ENCODE data around the gene TMC3. TPM values are rescaled to one million over a fixed set of nuclear protein-coding genes. Genes with fewer than 3 reads are reported as not detected.

TMC3 gene
- total RNA-seq, 1 experiment from 2014 or later = not detected

DNA sequence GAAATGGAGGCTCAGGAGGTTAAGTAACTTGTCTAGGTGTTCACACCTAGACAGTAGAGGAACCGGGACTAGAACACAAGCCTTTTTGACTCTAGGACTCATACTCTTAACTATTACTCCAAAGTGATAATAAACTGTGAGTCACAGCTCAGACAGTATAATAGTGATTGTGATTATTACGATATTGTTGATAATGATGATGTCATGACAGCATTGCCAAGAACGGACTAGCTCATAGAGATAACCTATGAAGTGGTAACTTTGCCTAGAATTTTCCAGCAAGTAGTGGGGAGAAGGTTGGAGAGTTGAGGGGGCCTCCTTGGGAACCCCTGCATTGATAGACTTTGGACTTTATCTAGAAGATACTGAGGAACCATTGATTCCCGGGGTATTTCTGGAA lies 84.1 kb downstream of the TMC3 start:
- Mint-ChIP-seq H3K27ac (ENCODE audit: unreplicated experiment) (no peak overlapping the region), H3K27me3 (ENCODE audit: unreplicated experiment) (peaks cover 90% of the 10 kb centered on the region), H3K36me3 (ENCODE audit: insufficient read depth, unreplicated experiment) (no peaks in the 10 kb centered on the region), H3K9me3 (ENCODE audit: low read depth, unreplicated experiment) (no peaks in the 10 kb centered on the region), H3K4me3 (ENCODE audit: low read depth, unreplicated experiment) (no peak overlapping the region), H3K4me1 (ENCODE audit: low read depth, unreplicated experiment) (no peaks in the 10 kb centered on the region)
- BruUV-seq (replicated peaks) = no TSS peak
- CTCF ChIA-PET = no interaction called here
- intact Hi-C loops (cut with micrococcal nuclease; ENCODE audit: unreplicated experiment) = no loop called here
- TF ChIP-seq CTCF (IDR thresholded peaks at IDR 0.05; ENCODE audit: unreplicated experiment) = no peak
- no peak for DNase-seq

GRCh38 chr15:81288616-81289015 lies 85.4 kb downstream of the TMC3 start:
- BruUV-seq (replicated peaks) = no TSS peak
- H3K4me1 Mint-ChIP-seq (ENCODE audit: low read depth, unreplicated experiment) = no peaks in the 10 kb centered on the region
- no peaks in the 10 kb centered on the region for H3K9me3 Mint-ChIP-seq (ENCODE audit: low read depth, unreplicated experiment)
- no peak for TF ChIP-seq CTCF (IDR thresholded peaks at IDR 0.05; ENCODE audit: unreplicated experiment)
- H3K27me3 Mint-ChIP-seq (ENCODE audit: unreplicated experiment) = peaks cover 84% of the 10 kb centered on the region
- H3K27ac Mint-ChIP-seq (ENCODE audit: unreplicated experiment) = no peak overlapping the region
- intact Hi-C loops (cut with micrococcal nuclease; ENCODE audit: unreplicated experiment) = no loop called here
- no peaks in the 10 kb centered on the region for H3K36me3 Mint-ChIP-seq (ENCODE audit: insufficient read depth, unreplicated experiment)
- CTCF ChIA-PET = no interaction called here
- no peak overlapping the region for H3K4me3 Mint-ChIP-seq (ENCODE audit: low read depth, unreplicated experiment)
- DNase-seq = no peak

DNA sequence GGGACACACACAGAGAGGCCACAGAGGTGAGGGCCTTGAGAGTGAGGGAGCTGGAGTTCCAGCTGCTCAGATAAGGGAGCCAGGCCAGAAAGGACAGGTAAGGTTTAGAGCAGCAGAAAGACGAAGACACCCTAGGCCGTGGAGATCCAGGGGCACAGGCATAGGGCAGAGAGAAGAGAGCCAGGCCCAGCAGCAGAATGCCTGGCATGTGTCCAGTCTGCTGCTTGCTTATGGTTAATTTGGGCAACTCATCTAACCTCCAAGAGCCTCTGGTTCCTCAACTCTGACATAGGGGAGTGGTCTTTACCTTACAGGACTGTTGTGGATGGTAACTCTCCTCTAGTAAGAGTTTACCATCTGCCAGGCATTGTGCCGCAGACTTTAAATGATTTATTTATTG lies 86.0 kb downstream of the TMC3 start:
- TF ChIP-seq CTCF (IDR thresholded peaks at IDR 0.05; ENCODE audit: unreplicated experiment) = no peak
- Mint-ChIP-seq H3K27me3 (ENCODE audit: unreplicated experiment) (peaks cover 80% of the 10 kb centered on the region), H3K4me1 (ENCODE audit: low read depth, unreplicated experiment) (no peaks in the 10 kb centered on the region), H3K9me3 (ENCODE audit: low read depth, unreplicated experiment) (no peaks in the 10 kb centered on the region), H3K27ac (ENCODE audit: unreplicated experiment) (no peak overlapping the region), H3K4me3 (ENCODE audit: low read depth, unreplicated experiment) (no peak overlapping the region), H3K36me3 (ENCODE audit: insufficient read depth, unreplicated experiment) (no peaks in the 10 kb centered on the region)
- no peak for DNase-seq
- no TSS peak for BruUV-seq (replicated peaks)
- CTCF ChIA-PET = no interaction called here
- intact Hi-C loops (cut with micrococcal nuclease; ENCODE audit: unreplicated experiment) = no loop called here

GRCh38 chr15:81286621-81287121 lies 87.3 kb downstream of the TMC3 start:
- Mint-ChIP-seq H3K4me1 (ENCODE audit: low read depth, unreplicated experiment) (no peaks in the 10 kb centered on the region), H3K4me3 (ENCODE audit: low read depth, unreplicated experiment) (no peak overlapping the region), H3K27ac (ENCODE audit: unreplicated experiment) (no peak overlapping the region), H3K36me3 (ENCODE audit: insufficient read depth, unreplicated experiment) (no peaks in the 10 kb centered on the region), H3K9me3 (ENCODE audit: low read depth, unreplicated experiment) (no peaks in the 10 kb centered on the region), H3K27me3 (ENCODE audit: unreplicated experiment) (peaks cover 80% of the 10 kb centered on the region)
- CTCF ChIA-PET = no interaction called here
- intact Hi-C loops (cut with micrococcal nuclease; ENCODE audit: unreplicated experiment) = no loop called here
- no TSS peak for BruUV-seq (replicated peaks)
- no peak for DNase-seq
- TF ChIP-seq CTCF (IDR thresholded peaks at IDR 0.05; ENCODE audit: unreplicated experiment) = no peak

All from Calu3 (cell line).